ENCODE measurements around the gene SP3. TPM values are rescaled to one million over a fixed set of nuclear protein-coding genes. Genes with fewer than 3 reads are reported as not detected.

The SP3 gene
- total RNA-seq, 4 donors from 2014 or later: 41.9 to 101 (median 81.6) TPM

DNA sequence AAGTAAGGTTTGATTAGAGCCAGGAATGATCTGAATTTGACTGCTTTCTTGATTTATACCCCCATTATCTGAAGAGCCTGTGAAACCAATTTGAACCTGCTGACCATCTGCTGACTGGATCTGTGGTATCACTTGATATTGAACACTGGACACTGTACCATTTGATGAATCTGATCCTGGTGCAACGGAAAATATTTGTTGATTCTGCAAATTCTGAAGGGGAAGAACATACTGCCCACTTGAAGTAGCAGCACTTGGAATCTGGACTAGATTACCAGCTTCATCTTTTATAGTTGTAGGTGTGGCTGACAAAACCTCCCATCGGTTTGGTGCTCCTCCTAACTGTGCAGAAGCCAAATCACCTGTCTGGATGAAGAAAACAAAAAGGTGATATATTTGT lies 9.3 kb downstream of the SP3 start:
- no peak for TF ChIP-seq EP300 (IDR thresholded peaks at IDR 0.05; ENCODE audit: low read depth)
- no peak for TF ChIP-seq POLR2AphosphoS5 (IDR thresholded peaks at IDR 0.05)
- no peak for TF ChIP-seq POLR2A (IDR thresholded peaks at IDR 0.05)
- TF ChIP-seq, protein P1, sequence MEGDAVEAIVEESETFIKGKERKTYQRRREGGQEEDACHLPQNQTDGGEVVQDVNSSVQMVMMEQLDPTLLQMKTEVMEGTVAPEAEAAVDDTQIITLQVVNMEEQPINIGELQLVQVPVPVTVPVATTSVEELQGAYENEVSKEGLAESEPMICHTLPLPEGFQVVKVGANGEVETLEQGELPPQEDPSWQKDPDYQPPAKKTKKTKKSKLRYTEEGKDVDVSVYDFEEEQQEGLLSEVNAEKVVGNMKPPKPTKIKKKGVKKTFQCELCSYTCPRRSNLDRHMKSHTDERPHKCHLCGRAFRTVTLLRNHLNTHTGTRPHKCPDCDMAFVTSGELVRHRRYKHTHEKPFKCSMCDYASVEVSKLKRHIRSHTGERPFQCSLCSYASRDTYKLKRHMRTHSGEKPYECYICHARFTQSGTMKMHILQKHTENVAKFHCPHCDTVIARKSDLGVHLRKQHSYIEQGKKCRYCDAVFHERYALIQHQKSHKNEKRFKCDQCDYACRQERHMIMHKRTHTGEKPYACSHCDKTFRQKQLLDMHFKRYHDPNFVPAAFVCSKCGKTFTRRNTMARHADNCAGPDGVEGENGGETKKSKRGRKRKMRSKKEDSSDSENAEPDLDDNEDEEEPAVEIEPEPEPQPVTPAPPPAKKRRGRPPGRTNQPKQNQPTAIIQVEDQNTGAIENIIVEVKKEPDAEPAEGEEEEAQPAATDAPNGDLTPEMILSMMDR (IDR thresholded peaks at IDR 0.05): no peak
- no peak overlapping the region for H3K4me3 ChIP-seq
- WGBS, 2 donors (ENCODE audit: low coverage in 1 of 2): 20 to 49% methylated on average over 1 to 2 of the region's 2 CpGs
- intact Hi-C loops (cut with DNase I; ENCODE audit: low total_unique reads) (no loop called here), in situ Hi-C loops (cut with MboI; ENCODE audit: low pct_ligation_motif_present in 1 of 4, low pct_unique_long_range_greater_than_20kb in 1 of 4, low sequenced_read_pairs in 3 of 4) (no loop called here)
- H3K9me3 ChIP-seq: no peaks in the 10 kb centered on the region
- peaks cover 0 to 17% (median 7%) of the 10 kb centered on the region in 4 donors for H3K36me3 ChIP-seq
- H3K27ac ChIP-seq: no peak overlapping the region
- DNase-seq: no peak
- H3K27me3 ChIP-seq: no peaks in the 10 kb centered on the region
- H3K4me1 ChIP-seq: peaks cover 51 to 97% (median 70%) of the 10 kb centered on the region in 4 donors

DNA sequence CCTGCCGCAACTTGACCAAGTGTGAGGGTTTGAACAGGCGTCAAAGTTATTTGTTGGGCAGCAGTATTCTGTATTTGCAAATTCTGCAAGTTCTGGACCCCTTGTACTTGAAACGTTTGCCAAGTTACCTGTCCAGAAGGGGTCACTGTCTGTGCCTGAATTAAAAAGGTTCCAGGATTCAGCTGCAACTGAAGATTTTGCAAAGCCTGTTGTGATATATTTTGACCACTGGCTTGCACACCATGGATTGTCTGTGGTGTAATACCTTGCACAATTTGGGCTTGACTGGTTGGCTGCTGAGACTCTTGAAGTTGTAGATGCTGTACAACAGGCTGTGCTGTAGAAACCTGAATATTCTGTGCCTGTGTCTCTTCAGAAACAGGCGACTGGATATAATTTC lies 10.2 kb downstream of the SP3 start:
- no peaks in the 10 kb centered on the region for H3K9me3 ChIP-seq
- in situ Hi-C loops (cut with MboI; ENCODE audit: low pct_ligation_motif_present in 1 of 4, low pct_unique_long_range_greater_than_20kb in 1 of 4, low sequenced_read_pairs in 3 of 4): no loop called here
- WGBS, 2 donors (ENCODE audit: low coverage in 1 of 2): 86% methylated on average over 4 of the region's 4 CpGs; no CpG with 5 or more reads in 1 of the 2 donors
- no peak for DNase-seq
- H3K4me1 ChIP-seq: peaks cover 48 to 97% (median 63%) of the 10 kb centered on the region in 4 donors
- H3K27me3 ChIP-seq: no peaks in the 10 kb centered on the region
- no peak overlapping the region for H3K27ac ChIP-seq
- H3K4me3 ChIP-seq: no peak overlapping the region
- intact Hi-C loops (cut with DNase I; ENCODE audit: low total_unique reads): no loop called here
- TF ChIP-seq POLR2A (IDR thresholded peaks at IDR 0.05): no peak
- no peak for TF ChIP-seq POLR2AphosphoS5 (IDR thresholded peaks at IDR 0.05)
- no peak for TF ChIP-seq EP300 (IDR thresholded peaks at IDR 0.05; ENCODE audit: low read depth)
- TF ChIP-seq, protein P1 (IDR thresholded peaks at IDR 0.05): no peak
- H3K36me3 ChIP-seq: peaks cover 0 to 17% (median 7%) of the 10 kb centered on the region in 4 donors

DNA sequence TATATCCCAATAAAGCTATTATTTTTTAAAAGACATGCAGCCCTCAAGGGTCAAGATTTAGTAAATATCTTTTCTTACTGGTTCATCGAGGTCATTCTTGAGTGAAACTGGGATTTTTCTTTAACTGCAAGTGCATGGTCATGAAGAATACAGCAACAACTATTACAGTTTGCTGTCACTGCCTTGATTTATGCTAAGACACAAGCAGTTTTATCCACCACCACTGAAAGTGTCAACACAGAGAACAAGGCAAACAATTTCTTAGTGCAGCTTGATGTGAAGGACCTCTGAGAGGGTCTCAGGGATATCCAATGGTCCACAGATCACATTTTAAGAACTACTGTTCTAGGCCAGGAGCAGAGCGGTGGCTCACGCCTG lies 12.1 kb downstream of the SP3 start:
- 46 to 88% methylated on average over 1 to 3 of the region's 3 CpGs for WGBS, 2 donors (ENCODE audit: low coverage in 1 of 2)
- peaks cover 35 to 94% (median 56%) of the 10 kb centered on the region in 4 donors for H3K4me1 ChIP-seq
- H3K36me3 ChIP-seq: peaks cover 0 to 17% (median 7%) of the 10 kb centered on the region in 4 donors
- intact Hi-C loops (cut with DNase I; ENCODE audit: low total_unique reads): no loop called here
- TF ChIP-seq EP300 (IDR thresholded peaks at IDR 0.05; ENCODE audit: low read depth): no peak
- TF ChIP-seq, protein P1 (IDR thresholded peaks at IDR 0.05): no peak
- TF ChIP-seq POLR2AphosphoS5 (IDR thresholded peaks at IDR 0.05): no peak
- TF ChIP-seq POLR2A (IDR thresholded peaks at IDR 0.05): no peak
- H3K27me3 ChIP-seq: no peaks in the 10 kb centered on the region
- no peak overlapping the region for H3K4me3 ChIP-seq
- H3K9me3 ChIP-seq: no peaks in the 10 kb centered on the region
- DNase-seq: no peak
- in situ Hi-C loops (cut with MboI; ENCODE audit: low pct_ligation_motif_present in 1 of 4, low pct_unique_long_range_greater_than_20kb in 1 of 4, low sequenced_read_pairs in 3 of 4): no loop called here
- H3K27ac ChIP-seq: no peak overlapping the region

DNA sequence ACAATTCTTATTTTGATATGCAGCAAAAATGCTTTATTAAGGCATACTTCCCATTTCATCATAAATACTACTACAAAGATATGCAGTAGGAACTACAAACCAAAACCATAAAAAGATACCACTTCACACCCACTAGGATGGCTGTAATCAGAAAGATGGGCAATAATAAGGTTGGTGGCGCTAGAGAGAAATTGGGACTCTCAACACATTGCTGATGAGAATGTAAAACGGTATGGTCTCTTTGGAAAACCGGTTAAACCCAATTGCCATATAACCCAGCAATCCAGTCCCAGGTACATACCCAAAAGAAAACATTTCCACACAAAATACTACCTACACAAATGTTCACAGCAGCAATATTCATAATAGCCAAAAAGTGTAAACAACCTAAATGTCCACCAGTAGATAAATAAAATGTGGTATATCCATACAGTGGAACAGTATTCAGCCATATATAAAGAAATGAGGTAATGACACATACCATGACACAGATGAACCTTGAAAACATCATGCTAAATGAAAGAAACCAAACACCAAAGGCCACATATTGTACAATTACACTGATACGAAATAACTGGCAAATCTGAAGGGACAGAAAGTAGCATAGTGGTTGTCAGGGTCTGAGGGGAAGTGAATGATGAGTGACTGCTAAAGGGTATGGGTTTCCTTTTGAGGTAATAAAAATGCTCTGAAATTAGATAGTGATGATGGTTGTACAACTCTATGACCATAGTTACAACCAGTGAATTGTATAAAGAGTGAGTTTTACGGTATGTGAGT lies 12.7 kb downstream of the SP3 start:
- 82 to 87% methylated on average over 5 of the region's 5 CpGs for WGBS, 2 donors (ENCODE audit: low coverage in 1 of 2)
- Histone ChIP-seq H3K4me1 (peaks cover 33 to 94% (median 52%) of the 10 kb centered on the region in 4 donors), H3K27me3 (no peaks in the 10 kb centered on the region), H3K27ac (no peak overlapping the region), H3K36me3 (peaks cover 0 to 17% (median 7%) of the 10 kb centered on the region in 4 donors), H3K9me3 (no peaks in the 10 kb centered on the region), H3K4me3 (no peak overlapping the region)
- TF ChIP-seq POLR2A (IDR thresholded peaks at IDR 0.05): no peak
- TF ChIP-seq POLR2AphosphoS5 (IDR thresholded peaks at IDR 0.05): no peak
- TF ChIP-seq EP300 (IDR thresholded peaks at IDR 0.05; ENCODE audit: low read depth): no peak
- TF ChIP-seq, protein P1 (IDR thresholded peaks at IDR 0.05): no peak
- in situ Hi-C loops (cut with MboI; ENCODE audit: low pct_ligation_motif_present in 1 of 4, low pct_unique_long_range_greater_than_20kb in 1 of 4, low sequenced_read_pairs in 3 of 4): no loop called here
- intact Hi-C loops (cut with DNase I; ENCODE audit: low total_unique reads): no loop called here
- no peak for DNase-seq

Measured in transverse colon (tissue), 4 donors.